ENCODE data around the gene MRPL28.
"Not testable (repeated sequence)": the region's sequence is repeated elsewhere in the genome, so short reads cannot be mapped to it uniquely, and the experiment has no call there.

Gene MRPL28

GRCh38 chr16:370443-370842 lies at the start of gene MRPL28:
MRPL28 (minus strand) TSS chr16:370538; CDS start chr16:370218, 320 bp downstream.
- peak; percentile 90 for DNase-seq (ENCODE audit: low read depth, low spot score)

- not testable (repeated sequence) for DNase-seq (ENCODE audit: low read depth, low spot score)
These were observed 44.8 kb upstream of the MRPL28 start for GRCh38 chr16:415170-415498.

- DNase-seq (ENCODE audit: low read depth, low spot score) = no peak
These were observed 44.2 kb upstream of the MRPL28 start for GRCh38 chr16:414395-415169.

- no peak for DNase-seq (ENCODE audit: low read depth, low spot score)
These were observed 41.4 kb upstream of the MRPL28 start for GRCh38 chr16:411576-412265.

GRCh38 chr16:410516-411178 lies 40.3 kb upstream of the MRPL28 start:
- no peak for DNase-seq (ENCODE audit: low read depth, low spot score)

GRCh38 chr16:407253-407652 lies 36.9 kb upstream of the MRPL28 start:
- no peak for DNase-seq (ENCODE audit: low read depth, low spot score)

GRCh38 chr16:405548-406506 lies 35.5 kb upstream of the MRPL28 start:
- no peak for DNase-seq (ENCODE audit: low read depth, low spot score)

GRCh38 chr16:404971-405486 lies 34.7 kb upstream of the MRPL28 start:
- DNase-seq (ENCODE audit: low read depth, low spot score) = no peak

GRCh38 chr16:401468-402348 lies 31.4 kb upstream of the MRPL28 start, which contains the start of gene DECR2:
DECR2 (plus strand) TSS chr16:401885; CDS start chr16:401964, 79 bp downstream.
- peak; percentile 99 for DNase-seq (ENCODE audit: low read depth, low spot score)

- no peak for DNase-seq (ENCODE audit: low read depth, low spot score)
These were observed 29.8 kb upstream of the MRPL28 start for GRCh38 chr16:400061-400591.

- no peak for DNase-seq (ENCODE audit: low read depth, low spot score)
These were observed 29.1 kb upstream of the MRPL28 start for GRCh38 chr16:399340-400019.

- DNase-seq (ENCODE audit: low read depth, low spot score) = no peak
These were observed 28.4 kb upstream of the MRPL28 start for GRCh38 chr16:398561-399339.

- no peak for DNase-seq (ENCODE audit: low read depth, low spot score)
These were observed 27.5 kb upstream of the MRPL28 start for GRCh38 chr16:397736-398332.

- DNase-seq (ENCODE audit: low read depth, low spot score) = no peak
These were observed 26.9 kb upstream of the MRPL28 start, which contains the start of gene NME4 for GRCh38 chr16:397135-397661. NME4 (plus strand) TSS chr16:397199; CDS start chr16:397223, 24 bp downstream.

GRCh38 chr16:396605-397004 lies 26.3 kb upstream of the MRPL28 start:
- DNase-seq (ENCODE audit: low read depth, low spot score) = no peak

- DNase-seq (ENCODE audit: low read depth, low spot score) = no peak
These were observed 25.9 kb upstream of the MRPL28 start for GRCh38 chr16:396199-396598.

- no peak for DNase-seq (ENCODE audit: low read depth, low spot score)
These were observed 22.2 kb upstream of the MRPL28 start for GRCh38 chr16:392450-393030.

All from activated naive CD8-positive, alpha-beta T cell treated with anti-CD3 and anti-CD28 coated beads, Interleukin-2, amount 50 U/mL, for 16 hours (primary cell).